NCI-H526 treated with DMSO at 0.1 percent for 48 hours (cell line): ENCODE results near the gene GSC2.
"Not testable (repeated sequence)": the region's sequence is repeated elsewhere in the genome, so short reads cannot be mapped to it uniquely, and the experiment has no call there.

Experiments used
- DNase-seq: peaks from one replicate; lab custom pipeline; 2025; lab: John Stamatoyannopoulos, UW

GSC2 gene

DNA sequence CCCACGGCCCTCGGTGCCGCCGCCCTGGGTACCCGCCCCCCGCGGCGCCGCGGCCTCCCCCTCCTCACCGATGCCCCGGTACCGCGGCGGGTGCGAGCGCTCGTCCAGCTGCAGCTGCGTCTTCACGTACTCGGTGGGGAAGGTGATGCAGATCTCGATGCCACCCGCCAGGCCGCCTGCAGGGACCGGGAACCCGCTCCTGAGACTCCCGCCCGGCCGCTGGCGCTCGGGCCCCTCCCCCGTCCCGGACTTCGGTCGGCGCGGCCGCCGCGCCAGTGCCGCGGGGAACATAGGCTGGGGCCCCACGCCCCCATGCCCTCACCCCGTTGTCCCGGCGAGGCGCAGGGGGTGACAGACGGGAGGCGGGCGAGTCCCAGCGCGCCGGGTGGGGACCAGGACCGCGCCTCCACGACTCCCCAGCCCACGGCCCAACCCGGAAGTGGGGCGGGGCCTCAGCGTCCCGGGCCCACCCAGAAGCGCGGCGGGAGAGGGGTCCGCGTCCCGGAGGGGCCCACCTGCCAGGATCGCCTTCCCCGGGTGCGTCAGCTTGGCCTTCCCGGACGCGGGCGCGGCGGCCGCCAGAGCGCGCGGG, 28.1 kb upstream of the GSC2 start:
- DNase-seq, result no peak

DNA sequence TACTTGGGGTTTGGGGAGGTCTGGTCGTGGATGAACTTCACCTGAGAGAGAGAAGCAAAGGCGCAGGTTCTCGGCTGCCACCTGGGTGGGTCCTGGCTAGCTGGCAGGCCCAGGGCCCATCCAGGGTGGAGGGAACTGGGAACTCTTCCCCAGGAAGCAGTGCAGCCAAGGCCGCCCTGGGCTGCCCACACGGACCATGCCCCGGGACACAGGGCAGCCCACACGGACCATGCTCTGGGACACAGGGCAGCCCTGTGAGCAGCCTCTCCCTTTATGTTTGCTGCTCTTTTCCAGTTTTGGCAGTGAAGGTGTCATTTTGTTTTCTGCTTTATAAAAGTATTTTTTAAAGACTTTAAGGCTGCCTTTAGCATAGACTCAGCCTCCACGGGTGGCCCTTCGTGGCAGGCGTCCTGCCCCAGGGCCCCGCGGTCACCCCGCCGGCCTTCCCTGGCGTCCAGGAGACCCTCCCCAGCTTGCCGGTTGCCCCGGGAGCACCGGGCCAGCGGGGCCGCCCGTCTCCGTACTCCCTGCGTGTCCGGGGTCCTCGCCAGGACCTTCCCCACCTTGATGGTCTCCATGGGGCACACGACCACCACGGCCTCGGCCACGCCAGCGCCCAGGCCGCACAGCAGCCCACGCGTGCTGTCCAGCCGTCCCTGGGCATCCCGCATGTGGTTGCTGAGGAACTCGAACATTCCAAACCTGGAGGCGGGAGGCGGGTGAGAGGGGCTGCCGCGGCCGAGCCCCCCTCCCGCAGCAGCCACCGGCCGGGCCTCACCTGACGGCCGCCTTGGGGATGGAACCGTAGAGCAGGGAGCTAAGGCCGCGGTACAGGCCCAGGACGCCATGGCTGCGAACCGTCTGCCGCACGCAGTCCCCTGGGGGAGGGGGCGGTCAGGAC, 27.3 kb upstream of the GSC2 start:
- no peak for DNase-seq

DNA sequence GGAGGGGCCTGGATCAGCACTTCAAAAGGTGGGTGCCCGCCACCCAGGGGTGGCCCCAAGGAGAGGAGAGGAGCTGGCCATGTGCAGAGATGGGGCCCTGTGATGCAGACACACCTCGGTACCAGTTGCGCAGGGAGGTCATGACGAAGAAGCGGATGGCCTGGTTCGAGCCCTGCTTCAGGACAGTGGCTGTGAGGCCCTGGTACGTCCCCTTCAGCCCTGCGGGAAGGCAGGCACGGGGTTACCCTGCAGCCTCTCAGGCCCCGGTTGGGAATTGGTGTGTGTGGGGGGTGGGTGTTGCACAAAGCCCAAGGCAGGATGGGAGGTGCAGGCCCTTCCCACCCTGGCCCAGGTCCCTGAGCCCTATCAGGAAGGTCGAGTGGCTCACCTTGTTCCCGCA, 26.6 kb upstream of the GSC2 start:
- DNase-seq, result no peak

DNA sequence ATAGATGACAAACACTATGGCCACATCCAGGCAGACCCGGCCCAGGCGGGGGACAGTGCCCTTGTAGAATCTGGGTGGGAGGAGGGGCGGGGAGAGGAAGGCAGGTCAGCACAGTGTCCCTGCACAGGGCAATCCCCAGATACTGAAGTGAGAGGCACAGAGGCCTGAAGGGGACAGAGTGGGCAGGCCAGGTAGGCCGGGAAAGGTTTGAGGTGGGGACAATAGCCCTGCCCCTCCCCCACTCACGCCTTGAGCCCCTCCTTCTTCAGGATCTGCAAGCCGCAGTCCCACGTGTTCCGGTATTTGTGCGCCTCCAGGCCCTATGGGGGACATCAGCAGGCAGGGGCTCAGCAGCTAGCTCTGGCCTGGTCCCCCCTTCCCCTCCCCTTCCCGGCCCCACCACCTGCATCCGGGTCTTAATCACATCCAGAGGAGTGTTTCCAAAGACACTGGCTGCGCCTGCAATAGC, 26.1 kb upstream of the GSC2 start:
- DNase-seq, result no peak

DNA sequence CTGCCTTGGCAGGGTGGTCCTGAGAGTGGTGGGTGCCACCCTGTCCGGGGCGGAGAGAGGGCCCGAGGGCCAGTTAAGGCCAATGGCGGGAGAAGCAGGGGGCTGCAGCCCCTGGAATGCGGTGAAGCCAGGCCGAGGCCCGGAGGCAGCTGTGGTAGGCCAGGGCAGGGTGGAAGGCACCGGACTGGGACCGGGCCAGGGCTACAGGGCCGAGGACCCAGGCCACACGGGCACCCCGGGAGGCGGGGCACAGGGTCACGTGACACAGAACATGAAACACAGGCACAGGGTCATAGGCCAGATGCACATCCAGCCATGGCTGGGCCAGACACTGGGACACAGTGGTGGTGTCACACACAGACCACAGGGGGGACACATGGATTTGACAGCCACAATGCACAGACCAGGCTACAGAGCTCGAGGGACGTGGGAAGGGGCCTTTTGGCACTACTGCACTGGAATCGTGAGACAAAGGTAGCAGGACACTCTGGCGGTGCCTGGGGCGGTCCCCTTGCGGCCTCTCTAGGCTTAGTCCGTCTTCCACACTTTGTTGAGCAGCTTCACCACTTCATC, 25.6 kb upstream of the GSC2 start:
- DNase-seq, result no peak

DNA sequence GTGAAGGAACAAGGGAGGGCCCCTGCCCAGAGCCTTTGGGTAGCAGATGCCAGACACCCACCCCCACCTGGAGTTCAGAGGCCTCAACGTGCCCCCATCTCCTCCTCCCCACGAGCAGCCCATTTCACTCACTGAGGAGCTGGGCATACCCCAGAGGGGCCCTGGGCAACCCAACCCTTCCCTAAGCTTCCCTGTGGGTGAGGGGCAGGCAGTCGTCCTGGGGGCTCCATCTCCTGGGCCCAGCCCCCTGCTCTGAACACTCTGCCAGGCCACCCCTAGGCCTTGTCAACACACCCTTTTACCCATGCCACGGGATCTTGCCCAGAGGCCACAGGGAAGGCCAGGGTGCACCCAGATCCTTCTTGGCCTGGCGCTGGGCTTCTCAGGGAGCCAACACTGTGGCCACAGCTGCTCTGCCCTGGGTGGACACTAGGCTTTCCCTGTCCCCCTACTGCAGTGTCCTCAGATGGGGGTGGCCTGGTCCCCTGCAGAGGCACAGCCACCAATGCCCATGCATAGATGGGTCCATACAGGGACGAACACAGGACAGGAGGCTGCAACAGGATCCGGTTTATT, 25.0 kb upstream of the GSC2 start:
- DNase-seq, result no peak

DNA sequence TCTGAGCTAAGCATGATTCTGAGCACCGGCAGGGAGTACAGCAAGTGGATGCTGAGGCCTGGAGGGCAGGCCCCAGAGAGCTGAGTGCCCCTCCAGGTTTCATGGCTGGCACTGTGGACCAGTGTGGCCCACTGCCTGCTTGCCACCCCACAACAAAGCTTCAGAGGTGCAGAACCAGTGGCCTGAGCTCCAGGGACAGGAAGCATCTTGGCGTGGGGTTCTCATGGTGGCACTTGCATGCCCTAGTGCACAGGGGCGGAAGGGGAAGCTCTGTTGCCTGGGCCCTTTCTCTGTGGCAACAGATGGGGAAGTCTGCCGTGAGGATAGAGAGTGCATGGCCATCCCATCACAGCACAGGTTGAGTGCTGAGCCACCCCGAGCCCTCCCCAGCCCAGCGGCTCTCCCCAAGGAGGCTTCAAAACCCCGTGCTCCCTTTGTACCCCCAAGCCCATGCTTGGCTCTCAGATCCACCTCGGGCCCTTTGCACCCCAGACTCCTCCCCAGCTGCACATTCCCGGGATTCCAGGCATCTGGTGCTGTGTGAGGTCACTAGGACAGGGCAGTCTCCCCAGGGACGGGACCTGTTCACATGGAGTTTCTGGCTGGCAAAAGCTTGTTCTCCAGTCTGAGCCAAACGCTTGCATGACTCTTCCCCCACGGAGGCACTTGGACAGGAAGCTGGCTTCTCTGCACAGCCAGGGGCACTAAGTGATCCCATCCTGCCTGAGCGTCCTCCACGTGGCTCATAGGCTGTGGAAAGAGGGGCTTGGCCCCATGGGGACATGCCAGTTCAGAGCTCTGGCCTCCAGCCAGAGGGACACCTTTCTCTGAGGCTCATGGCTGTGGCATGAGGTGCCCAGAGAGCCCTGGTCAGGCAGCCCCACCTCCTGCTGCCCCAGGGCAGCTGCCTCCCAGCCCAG, 24.3 kb upstream of the GSC2 start:
- DNase-seq, result no peak

DNA sequence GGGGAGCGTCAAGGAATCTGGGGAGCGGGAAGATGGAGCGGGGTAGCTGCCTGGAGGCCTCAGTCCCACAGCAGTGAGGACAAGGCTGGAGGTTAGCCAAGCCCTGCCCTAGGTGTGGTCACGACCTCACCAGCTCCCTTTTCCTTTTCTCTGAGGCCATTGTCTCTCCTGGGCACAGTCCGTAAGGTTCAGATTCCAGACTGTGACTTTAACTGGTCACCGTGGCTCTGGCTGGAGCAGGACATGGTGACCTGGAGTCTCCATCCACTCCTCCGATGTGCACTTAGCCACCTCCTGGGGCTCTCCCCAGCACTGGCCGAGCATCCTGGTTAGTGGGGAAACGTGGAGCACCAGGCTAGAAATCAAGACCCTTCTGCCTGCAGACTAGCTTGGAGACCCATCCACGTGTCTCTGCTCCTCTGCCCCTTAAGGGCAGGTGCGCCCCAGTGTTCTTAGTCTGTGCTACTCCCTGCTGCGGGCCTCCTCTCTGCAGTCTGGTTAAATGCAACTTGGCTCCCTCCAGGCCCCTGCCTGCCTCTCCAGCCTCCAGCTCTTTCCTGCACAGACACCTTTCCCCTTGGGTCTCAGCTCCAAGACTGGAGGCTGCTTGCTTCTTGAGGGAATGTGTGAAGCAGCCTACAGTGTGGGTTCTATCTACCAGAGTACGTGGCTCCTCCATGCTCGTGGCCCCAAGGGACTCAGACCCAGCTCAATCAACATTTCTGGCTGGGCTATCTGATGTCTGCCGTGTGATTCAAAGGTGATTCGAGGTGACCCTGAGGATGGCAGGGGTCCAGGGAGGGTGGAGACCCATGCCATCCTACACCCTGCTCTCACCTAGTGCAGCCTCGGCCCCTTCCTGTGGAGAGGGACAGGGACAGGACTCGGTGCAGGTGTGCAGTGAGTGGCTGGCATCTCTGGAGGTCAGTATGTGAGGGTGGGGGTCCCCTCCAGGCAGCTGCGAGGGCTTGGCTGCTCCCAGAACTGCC, 23.2 kb upstream of the GSC2 start:
- DNase-seq, result no peak

DNA sequence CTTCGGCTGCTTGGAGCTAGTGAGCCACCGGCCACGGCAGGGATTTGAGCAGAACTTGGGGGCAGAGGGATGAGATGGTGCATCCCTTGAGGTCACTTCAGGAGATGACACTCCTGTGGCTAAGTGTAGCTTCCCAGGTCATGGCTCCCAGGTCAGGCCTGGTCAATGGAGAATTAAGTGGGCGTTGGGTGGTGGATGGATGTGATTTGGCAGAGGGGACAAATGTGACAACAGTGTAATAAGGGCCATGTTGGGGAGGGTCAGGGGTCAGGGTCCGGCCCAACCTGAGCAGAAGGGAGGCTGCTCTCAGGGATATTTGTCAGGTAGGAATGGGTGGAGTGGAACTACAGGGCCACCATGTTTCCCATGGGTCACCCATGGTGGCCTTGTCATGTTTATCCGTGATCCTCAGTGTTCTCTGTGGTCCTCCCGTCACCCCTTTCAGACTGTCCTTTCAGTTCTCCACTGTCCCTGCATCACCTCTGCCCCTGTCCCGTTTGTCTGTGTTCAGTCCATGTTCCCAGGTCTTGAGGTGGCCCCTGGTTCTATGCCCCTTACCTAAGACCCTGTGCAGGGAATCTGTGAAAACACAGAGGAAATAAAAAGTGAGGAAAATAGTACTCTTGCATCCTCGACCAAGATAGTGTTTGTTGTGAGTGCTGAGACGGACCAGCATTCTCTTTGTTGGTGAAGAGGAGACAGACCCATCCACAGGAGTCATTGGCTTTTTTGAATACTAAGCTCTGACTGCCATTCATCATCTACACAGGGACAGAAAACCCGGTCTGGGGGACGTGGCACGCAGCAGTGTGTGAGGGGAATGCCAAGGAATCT, 22.3 kb upstream of the GSC2 start:
- no peak for DNase-seq

DNA sequence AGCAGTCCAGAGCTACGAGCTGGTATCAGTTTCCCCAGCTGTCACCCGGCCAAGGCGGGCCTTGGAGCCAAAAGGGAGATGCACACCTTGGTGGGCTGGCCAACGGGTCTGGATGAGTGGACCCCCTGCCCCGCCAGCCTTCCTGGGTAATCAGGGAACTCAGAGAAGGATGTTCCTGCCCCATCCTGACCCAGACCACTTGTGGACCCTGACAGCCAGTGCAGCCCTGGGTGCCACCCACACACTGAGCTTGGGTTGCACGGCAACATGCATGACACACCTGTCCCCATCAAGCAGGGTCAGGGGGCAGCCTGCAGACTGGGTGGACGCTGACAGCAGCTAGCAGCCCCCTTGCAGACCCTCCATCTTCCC, 19.8 kb upstream of the GSC2 start:
- no peak for DNase-seq

DNA sequence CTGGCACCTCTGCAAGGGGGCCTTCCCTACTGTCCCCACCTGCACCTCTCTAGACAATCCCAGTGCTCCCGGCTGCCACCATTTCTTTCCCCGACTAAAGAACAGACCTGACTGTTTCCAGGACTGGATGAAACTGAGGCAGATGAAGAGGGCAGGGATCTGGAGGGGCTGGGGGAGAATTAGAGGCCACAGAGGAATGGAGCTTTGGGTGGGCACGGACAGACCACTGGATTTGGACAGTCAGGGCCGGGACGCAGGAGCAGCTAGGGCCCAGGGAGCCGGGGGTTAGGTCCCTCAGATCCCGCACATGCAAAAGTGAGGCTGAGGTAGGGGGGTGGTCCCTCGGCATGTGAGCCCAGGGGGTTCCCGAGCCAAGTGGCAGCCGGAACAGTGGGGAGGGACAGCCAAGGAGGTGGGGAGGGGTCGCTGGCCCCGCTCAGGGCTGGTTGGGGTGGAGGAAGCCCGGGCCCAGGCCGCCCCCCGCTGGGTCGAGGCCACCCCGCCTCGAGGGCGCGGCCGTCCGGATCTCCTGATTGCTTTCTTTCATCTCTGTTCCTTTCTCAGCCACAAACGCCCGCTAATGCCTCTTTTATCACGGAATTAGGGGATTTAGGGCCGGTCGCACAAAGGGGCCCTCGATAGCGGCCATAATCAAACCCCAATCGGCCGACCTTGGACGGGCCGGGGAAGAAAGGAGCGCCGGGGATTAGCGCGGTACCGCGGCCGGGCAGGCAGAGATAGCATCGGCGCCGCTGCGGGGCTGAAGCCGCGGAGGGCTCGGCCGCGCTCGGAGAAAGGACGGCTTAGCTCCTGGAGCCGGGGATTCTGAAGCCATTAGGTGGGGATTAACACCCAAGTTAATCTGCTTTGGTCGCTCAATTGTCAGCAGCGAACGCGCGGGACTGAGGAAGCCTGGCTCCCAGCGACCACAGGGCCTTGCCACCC, 19.2 kb upstream of the GSC2 start:
- no peak for DNase-seq

DNA sequence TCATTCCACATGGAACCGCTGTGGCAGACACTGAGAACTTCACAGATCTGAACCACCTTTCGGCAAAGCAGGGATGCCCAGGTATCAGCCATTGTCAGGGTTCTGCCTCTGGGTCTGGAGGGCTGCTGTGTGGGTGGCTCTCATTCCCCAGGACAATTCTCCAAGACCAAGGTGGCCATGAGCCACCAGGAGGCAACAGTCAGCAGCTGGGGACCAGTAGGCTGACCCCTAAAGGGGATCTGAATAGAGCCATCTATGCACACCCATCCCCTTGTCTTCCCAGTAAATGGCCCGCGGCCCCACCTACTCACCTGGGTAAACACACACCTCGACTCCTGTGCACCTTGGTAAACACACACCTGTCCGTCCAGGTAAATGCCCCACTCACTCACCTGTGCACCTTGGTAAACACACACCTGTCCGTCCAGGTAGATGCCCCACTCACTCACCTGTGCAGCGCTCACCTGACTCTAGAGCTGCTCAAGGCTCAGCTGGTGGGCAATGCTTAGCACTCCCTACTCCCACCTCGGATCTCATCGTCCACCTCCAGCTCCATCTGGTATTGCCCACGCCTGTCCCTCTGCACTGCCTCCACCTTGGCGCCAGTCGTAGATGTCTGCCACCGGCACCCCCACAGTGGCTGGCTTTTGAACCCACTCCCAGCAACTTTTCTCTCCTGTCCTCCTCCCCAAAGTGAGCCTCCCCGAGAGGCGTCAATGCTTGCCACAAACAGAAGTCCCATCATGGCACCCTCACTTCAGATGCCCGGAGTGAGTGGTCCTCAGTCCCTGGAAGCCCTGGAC, 18.2 kb upstream of the GSC2 start:
- no peak for DNase-seq

DNA sequence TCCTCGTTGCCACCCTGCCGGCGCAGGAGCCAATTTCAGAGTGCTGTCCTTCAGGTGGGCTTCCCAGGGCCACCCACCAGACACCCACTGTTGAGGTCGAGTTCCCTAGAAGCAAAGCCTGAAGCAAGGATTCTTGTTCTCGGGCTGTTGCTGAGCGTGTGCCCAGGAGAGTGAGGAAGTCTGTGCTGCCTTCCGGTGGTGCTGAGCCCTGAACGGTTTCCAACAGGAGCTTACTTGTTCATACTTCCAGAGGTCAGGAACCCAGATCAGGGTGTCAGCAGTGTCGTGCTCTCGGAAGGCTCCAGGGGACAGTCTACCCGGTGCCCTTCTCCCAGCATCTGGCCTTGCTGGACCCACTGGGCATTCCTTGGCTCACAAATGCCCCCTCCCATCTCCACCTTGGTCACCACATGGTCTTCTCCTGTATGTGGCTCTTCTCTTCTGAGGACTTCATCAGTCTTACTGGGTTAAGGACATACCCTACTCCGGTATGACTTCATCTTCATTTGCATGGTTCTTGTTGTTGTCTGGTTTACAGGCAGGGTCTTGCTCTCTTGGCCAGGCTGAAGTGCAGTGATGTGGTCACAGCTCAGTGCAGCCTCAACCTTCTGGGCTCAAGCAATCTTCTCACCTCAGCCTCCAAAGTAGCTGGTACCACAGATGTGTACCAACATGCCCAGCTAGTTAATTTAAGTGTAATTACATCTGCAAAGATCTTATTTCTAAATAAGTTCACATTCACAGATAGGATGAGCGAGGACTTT, 17.2 kb upstream of the GSC2 start:
- no peak for DNase-seq

DNA sequence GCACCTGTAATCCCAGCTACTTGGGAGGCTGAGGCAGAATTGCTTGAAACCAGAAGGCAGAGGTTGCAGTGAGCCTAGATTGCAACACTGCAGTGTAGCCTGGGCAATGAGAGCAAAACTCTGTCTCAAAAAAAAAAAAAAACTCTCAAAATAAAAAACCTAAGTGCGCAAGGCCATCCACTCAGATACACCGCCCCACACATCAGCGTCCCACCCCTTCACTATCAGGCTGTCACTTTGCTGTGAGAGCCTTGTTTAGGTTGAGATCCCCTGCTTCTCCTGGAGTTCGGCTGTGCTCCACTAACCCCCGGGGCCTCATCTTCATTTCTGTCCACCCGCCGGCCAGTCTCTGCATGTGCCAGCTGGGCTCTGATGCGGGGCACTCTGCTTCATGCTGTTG, 16.3 kb upstream of the GSC2 start:
- no peak for DNase-seq

DNA sequence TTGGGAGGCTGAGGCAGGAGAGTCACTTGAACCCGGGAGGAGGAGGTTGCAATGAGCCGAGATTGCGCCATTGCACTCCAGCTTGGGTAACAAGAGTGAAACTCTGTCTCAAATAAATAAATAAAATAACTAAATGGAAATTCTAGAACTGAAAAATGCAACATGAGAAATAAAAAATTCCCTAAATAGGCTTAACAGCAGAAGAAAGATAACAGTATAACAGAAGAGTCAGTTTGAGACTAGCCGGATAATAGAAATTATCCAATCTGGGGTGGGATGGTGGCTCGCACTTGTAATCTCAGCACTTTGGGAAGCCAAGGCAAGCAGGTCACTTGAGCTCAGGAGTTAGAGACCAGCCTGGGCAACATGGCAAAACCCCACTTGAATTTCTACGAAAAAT, 14.3 kb upstream of the GSC2 start:
- no peak for DNase-seq

DNA sequence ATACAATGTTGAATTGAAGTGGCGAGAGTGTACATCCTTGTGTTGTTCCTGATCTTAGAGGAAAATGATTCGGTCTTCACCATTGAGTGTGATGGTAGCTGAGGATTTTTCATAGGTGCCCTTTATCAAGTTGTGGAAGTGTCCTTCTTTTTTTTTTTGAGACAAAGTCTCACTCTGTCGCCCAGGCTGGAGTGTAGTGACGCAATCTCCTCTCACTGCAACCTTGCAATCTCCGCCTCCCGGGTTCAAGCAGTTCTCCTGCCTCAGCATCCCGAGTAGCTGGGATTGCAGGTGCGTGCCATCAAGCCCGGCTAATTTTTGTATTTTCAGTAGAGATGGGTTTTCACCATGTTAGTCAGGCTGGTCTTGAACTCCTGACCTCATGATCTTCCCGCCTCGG, 8.6 kb upstream of the GSC2 start:
- DNase-seq, result not testable (repeated sequence)

DNA sequence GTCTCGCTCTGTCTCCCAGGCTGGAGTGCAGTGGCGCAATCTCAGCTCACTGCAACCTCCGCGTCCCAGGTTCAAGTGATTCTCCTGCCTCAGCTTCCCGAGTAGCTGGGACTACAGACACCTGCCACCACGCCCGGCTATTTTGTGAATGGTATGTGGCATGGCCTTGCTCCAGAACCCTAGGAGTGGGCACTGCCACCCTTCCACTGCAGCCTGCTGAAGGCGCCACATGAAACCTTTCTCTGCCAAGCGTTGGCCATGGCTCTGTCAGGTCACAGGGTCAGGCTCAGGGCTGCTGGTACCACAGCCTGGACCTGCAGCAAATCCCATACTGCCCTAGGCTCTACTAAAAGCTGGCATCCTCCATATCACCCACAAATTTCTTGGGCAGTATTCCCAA, 6.0 kb upstream of the GSC2 start:
- not testable (repeated sequence) for DNase-seq
